HG02938 (cell line): ENCODE results near the gene OR51B5.
"Not testable (repeated sequence)": the region's sequence is repeated elsewhere in the genome, so short reads cannot be mapped to it uniquely, and the experiment has no call there.

ENCODE experiments used
- ATAC-seq: cut with Tn5 transposase; IDR thresholded peaks from one replicate; pipeline ENCODE4 v1.9.1; 2021; ENCODE audit warnings: mild to moderate bottlenecking, moderate library complexity; ENCODE audit not compliant: unreplicated experiment

OR51B5 gene

GRCh38 chr11:5336331-5336730 is 7.0 kb downstream of the OR51B5 start:
- no peak for ATAC-seq

GRCh38 chr11:5335170-5335569 is 8.2 kb downstream of the OR51B5 start:
- no peak for ATAC-seq

- no peak for ATAC-seq
Measured at GRCh38 chr11:5324197-5324596, 19.1 kb downstream of the OR51B5 start, which contains the start of gene OR51B2. Gene OR51B2, minus strand, starts transcription at chr11:5324297. Its CDS starts 0 bp downstream, at chr11:5324297.

- no peak for ATAC-seq
Measured at GRCh38 chr11:5317292-5317691, 26.0 kb downstream of the OR51B5 start.

GRCh38 chr11:5313326-5314023 is 29.8 kb downstream of the OR51B5 start:
- not testable (repeated sequence) for ATAC-seq

- no peak for ATAC-seq
Measured at GRCh38 chr11:5310423-5310822, 32.9 kb downstream of the OR51B5 start.

GRCh38 chr11:5307256-5308019 is 35.9 kb downstream of the OR51B5 start:
- no peak for ATAC-seq

GRCh38 chr11:5304046-5304445 is 39.3 kb downstream of the OR51B5 start:
- ATAC-seq = no peak

GRCh38 chr11:5303626-5304025 is 39.7 kb downstream of the OR51B5 start:
- no peak for ATAC-seq

- ATAC-seq = no peak
Measured at GRCh38 chr11:5301846-5302245, 41.5 kb downstream of the OR51B5 start, which contains the start of gene OR51B4. Gene OR51B4, minus strand, starts transcription at chr11:5301946. Its CDS starts 0 bp downstream, at chr11:5301946.

GRCh38 chr11:5300251-5300650 is 43.1 kb downstream of the OR51B5 start:
- ATAC-seq = no peak

- no peak for ATAC-seq
Measured at GRCh38 chr11:5298451-5298850, 44.9 kb downstream of the OR51B5 start.

GRCh38 chr11:5297721-5298323 is 45.5 kb downstream of the OR51B5 start:
- no peak for ATAC-seq

GRCh38 chr11:5294342-5294995 is 48.9 kb downstream of the OR51B5 start:
- ATAC-seq = not testable (repeated sequence)

GRCh38 chr11:5293028-5293427 is 50.3 kb downstream of the OR51B5 start:
- ATAC-seq = no peak
